Panc1 (cell line): ENCODE measurements around the gene KIAA1671.

Source experiments
- TF ChIP-seq, protein P1 (sequence below): fragments of 450-650 bp; IDR thresholded peaks from 2 replicates; pipeline ENCODE4 v1.5.1; 2017; ENCODE audit warnings: mild to moderate bottlenecking
- TF ChIP-seq, protein P2 (sequence below), 2 experiments: IDR thresholded peaks; 2 replicates each; pipeline ENCODE4 v1.6.1; 2011 to 2012; ENCODE audit warnings: low read depth in 2 of 2, control low read depth in 1 of 2, low read length in 1 of 2, mild to moderate bottlenecking in 1 of 2, moderate library complexity in 1 of 2; ENCODE audit not compliant: insufficient read depth in 1 of 2

DNA sequence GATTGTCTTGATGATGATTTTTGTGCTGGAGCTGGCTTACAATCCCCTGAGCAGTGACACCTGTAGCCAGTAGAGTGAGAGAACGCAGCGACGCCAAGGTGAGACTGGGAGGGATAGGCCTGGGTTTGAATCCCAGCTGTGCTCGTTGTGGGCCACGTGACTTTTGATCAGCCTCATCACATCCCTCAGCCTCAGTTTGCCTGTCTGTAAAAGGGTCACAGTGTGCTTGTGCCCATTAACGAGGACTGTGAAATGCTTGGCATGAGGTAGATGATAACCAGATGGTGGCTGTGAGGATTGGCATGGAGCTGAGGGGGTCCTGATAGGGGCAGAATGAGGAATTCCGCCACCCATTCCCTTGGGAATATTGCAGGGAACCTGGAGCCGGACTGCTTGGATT lies 9.6 kb downstream of the KIAA1671 start:
- TF ChIP-seq, protein P1, sequence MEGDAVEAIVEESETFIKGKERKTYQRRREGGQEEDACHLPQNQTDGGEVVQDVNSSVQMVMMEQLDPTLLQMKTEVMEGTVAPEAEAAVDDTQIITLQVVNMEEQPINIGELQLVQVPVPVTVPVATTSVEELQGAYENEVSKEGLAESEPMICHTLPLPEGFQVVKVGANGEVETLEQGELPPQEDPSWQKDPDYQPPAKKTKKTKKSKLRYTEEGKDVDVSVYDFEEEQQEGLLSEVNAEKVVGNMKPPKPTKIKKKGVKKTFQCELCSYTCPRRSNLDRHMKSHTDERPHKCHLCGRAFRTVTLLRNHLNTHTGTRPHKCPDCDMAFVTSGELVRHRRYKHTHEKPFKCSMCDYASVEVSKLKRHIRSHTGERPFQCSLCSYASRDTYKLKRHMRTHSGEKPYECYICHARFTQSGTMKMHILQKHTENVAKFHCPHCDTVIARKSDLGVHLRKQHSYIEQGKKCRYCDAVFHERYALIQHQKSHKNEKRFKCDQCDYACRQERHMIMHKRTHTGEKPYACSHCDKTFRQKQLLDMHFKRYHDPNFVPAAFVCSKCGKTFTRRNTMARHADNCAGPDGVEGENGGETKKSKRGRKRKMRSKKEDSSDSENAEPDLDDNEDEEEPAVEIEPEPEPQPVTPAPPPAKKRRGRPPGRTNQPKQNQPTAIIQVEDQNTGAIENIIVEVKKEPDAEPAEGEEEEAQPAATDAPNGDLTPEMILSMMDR: no peak
- TF ChIP-seq, protein P2, sequence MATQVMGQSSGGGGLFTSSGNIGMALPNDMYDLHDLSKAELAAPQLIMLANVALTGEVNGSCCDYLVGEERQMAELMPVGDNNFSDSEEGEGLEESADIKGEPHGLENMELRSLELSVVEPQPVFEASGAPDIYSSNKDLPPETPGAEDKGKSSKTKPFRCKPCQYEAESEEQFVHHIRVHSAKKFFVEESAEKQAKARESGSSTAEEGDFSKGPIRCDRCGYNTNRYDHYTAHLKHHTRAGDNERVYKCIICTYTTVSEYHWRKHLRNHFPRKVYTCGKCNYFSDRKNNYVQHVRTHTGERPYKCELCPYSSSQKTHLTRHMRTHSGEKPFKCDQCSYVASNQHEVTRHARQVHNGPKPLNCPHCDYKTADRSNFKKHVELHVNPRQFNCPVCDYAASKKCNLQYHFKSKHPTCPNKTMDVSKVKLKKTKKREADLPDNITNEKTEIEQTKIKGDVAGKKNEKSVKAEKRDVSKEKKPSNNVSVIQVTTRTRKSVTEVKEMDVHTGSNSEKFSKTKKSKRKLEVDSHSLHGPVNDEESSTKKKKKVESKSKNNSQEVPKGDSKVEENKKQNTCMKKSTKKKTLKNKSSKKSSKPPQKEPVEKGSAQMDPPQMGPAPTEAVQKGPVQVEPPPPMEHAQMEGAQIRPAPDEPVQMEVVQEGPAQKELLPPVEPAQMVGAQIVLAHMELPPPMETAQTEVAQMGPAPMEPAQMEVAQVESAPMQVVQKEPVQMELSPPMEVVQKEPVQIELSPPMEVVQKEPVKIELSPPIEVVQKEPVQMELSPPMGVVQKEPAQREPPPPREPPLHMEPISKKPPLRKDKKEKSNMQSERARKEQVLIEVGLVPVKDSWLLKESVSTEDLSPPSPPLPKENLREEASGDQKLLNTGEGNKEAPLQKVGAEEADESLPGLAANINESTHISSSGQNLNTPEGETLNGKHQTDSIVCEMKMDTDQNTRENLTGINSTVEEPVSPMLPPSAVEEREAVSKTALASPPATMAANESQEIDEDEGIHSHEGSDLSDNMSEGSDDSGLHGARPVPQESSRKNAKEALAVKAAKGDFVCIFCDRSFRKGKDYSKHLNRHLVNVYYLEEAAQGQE (IDR thresholded peaks at IDR 0.05; ENCODE audit: insufficient read depth in 1 of 2, low read depth in 2 of 2, low read length in 1 of 2): no peak
